Activated T-helper 1 cell treated with anti-CD3 and anti-CD28 coated beads, Interleukin-12 subunit alpha, Interleukin-12 subunit beta, Interleukin-2, Interleukin-4 antibody, amounts not matched to agents 30 ng/mL and 10 ng/mL and 1 ng/mL, durations not matched to agents 14 hours and 24 hours and 36 hours (primary cell): ENCODE results near the gene YOD1. TPM values are rescaled to one million over a fixed set of nuclear protein-coding genes. Genes with fewer than 3 reads are reported as not detected.
"Not testable (repeated sequence)": the region's sequence is repeated elsewhere in the genome, so short reads cannot be mapped to it uniquely, and the experiment has no call there.

Source experiments
- DNase-seq: peaks from one replicate; pipeline ENCODE4 v3.0.0; 2021; ENCODE audit warnings: low spot score
- H3K27ac Mint-ChIP-seq: one replicate; pipeline ENCODE4 v1.8.0; 2021; ENCODE audit warnings: mild to moderate bottlenecking, mixed read lengths
- H3K27me3 Mint-ChIP-seq: one replicate; pipeline ENCODE4 v1.8.0; 2022; ENCODE audit warnings: mild to moderate bottlenecking, moderate library complexity, mixed read lengths; ENCODE audit not compliant: insufficient read depth
- H3K36me3 Mint-ChIP-seq: one replicate; pipeline ENCODE4 v1.8.0; 2021; ENCODE audit warnings: low read depth, mixed read lengths
- H3K4me1 Mint-ChIP-seq: one replicate; pipeline ENCODE4 v1.8.0; 2021; ENCODE audit warnings: low read depth, mixed read lengths
- H3K4me3 Mint-ChIP-seq: one replicate; pipeline ENCODE4 v1.8.0; 2021; ENCODE audit warnings: mild to moderate bottlenecking, moderate library complexity, mixed read lengths
- H3K9me3 Mint-ChIP-seq: one replicate; pipeline ENCODE4 v1.8.0; 2021; ENCODE audit warnings: mixed read lengths
- intact Hi-C: fragments of 100-400 bp; cut with micrococcal nuclease; formaldehyde crosslinking; loops from one replicate; pipeline ENCODE4 v1.15.1; 2024
- total RNA-seq: library from RNA; stranded (reverse); gene quantifications from 2 replicates; pipeline ENCODE4 v1.2.3, GENCODE V29; 2022

YOD1 gene
- total RNA-seq, 1 donor from 2014 or later = 8.4 TPM

DNA sequence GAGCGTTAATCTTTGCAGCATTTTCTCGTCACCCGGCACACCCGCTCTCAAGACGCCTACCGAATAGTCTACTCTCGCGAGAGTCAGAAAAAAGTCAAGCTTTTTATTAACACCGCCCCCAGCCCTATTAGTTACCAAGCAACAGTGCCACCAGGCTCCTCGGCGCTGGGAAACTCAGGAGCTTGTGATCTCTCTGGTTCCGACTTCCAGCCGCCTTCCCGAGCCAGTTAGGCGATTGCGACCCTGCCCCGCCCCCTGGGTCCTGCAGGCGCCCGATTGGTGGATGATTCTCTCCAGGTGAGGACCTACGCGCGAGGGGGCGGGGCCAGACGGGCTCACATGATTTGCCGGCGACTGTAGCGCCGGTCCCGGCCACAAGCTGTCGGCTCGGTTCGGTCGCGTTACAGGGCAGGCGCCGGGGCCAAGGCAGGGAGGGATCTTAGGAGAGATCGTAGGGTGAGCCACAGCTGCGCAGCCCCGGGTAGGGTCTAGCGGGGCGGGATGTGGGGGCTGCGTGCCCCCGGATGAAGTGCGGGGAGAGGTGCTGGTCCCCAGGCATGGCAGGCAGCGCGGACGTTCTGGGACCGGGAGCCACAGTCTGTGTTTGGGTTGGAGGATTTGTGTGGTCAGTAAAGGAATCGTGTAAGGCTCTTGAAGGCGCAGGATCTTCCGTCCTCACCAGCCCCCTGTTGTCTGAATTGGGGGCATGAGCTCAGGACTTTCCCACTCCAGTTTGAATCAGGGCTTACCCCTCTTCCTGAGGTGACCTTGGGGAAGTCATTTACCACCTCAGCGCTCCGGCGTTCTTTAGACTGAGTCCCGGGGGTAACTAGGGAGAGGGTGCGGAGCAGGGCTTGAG is 2.1 kb upstream of the YOD1 start, which contains the start of gene PFKFB2:
PFKFB2 (plus strand) TSS at position 365 of the 859 bp plus-strand sequence. CDS start 1,443 bp downstream, outside the sequence.
- H3K36me3 Mint-ChIP-seq = peaks cover 13% of the 10 kb centered on the region
- intact Hi-C loops = loop anchor here (2.0 to 10.0 kb wide), 5 partner anchors 284 to 699 kb away; partner anchors contain the start of genes CD46, CR1L and DYRK3
- no peaks in the 10 kb centered on the region for H3K9me3 Mint-ChIP-seq
- peaks cover 53% of the 10 kb centered on the region for H3K4me1 Mint-ChIP-seq
- H3K27ac Mint-ChIP-seq = peak within 1 kb of the TSS; percentile 82
- H3K27me3 Mint-ChIP-seq = peaks cover 5% of the 10 kb centered on the region
- DNase-seq = peak; percentile 90
- peak within 1 kb of the TSS; percentile 100 for H3K4me3 Mint-ChIP-seq

DNA sequence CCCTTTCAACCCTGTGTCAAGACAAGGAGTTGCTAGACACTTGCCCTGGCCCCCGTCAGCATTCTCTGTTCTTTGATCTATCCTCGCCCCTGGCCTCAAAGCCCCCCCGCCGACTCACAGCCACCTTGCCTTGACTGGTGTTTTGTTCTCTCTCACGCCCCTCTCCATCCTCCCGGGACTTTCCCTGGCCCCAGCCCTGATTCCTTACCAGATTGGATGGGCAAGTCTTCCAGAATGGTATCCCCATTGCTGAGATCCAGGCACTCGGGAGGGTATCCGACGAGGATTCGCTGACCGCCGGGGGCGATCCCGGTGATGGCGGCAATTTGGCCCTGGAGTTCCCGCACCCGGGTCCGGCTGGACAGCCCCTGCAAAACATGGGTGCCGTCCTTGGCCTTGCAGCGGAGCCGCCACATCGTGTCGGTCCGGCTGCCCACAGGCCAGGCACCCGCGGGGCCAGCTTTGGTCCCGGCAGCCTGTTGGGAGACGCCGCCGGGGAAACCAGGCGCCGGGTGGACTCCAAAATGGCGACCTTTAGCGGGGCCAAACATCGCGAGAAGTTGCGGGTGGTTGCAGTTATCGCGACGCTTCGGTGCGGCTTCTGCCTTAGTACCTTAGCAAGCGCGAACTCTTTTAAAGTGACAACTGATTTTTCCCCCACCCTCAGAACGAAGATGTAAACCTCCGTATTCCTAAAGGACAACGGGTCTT is 373 bp downstream of the YOD1 start:
- H3K4me3 Mint-ChIP-seq = peak overlapping the region; percentile 100
- H3K9me3 Mint-ChIP-seq = no peaks in the 10 kb centered on the region
- DNase-seq = peak; percentile 86
- peak overlapping the region; percentile 98 for H3K27ac Mint-ChIP-seq
- peaks cover 5% of the 10 kb centered on the region for H3K27me3 Mint-ChIP-seq
- intact Hi-C loops = loop anchor here (1.0 to 10.0 kb wide), 10 partner anchors 28 to 702 kb away; partner anchors contain the start of genes CD46, CD55, DYRK3 and MAPKAPK2
- peaks cover 29% of the 10 kb centered on the region for H3K36me3 Mint-ChIP-seq
- peaks cover 76% of the 10 kb centered on the region for H3K4me1 Mint-ChIP-seq

DNA sequence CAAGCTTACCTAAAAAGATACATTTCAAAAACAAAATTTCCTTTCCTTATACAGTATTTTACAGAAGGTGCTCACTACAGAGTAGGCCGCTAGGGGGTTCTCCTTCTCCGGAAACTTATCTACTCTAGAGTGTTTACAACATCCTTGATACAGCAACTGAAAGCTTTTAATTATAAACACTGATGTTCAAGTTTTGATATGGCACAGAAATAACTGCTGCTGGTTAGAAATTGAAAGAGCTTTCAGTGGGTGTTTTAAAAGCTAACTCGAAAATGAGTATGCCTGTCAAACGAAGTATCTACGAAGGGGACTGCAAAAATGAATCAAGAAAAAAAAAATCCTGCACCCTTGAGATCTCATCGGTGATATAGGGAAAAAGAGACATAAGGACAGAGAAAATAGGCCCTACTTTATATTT is 1.0 kb downstream of the YOD1 start:
- Mint-ChIP-seq H3K9me3 (no peaks in the 10 kb centered on the region), H3K4me1 (peaks cover 77% of the 10 kb centered on the region), H3K27ac (peak overlapping the region; percentile 98), H3K27me3 (peaks cover 5% of the 10 kb centered on the region), H3K36me3 (peaks cover 32% of the 10 kb centered on the region), H3K4me3 (peak overlapping the region; percentile 100)
- intact Hi-C loops = loop anchor here (1.0 to 10.0 kb wide), 10 partner anchors 28 to 702 kb away; partner anchors contain the start of genes CD46, CD55, DYRK3 and MAPKAPK2
- peak; percentile 27 for DNase-seq

DNA sequence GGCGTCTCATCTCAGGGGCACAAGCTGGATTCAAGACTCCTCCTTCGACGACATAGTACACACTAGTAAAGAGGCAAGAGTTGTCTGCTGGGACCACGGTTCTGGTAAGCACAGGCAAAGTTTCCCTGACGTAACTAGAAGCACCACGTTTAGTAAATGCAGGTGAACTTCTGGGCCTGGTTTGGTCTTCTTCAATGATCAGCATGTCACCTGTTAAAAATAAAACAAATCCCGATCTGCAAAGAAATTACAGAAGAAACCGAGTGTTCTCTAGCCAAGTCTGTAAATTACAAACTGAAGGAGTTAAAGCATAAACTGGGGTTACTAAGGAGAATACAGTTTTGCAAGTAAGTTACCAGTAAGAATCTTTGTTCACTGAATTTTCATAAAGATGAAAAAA is 1.5 kb downstream of the YOD1 start:
- H3K9me3 Mint-ChIP-seq = no peaks in the 10 kb centered on the region
- peaks cover 36% of the 10 kb centered on the region for H3K36me3 Mint-ChIP-seq

DNA sequence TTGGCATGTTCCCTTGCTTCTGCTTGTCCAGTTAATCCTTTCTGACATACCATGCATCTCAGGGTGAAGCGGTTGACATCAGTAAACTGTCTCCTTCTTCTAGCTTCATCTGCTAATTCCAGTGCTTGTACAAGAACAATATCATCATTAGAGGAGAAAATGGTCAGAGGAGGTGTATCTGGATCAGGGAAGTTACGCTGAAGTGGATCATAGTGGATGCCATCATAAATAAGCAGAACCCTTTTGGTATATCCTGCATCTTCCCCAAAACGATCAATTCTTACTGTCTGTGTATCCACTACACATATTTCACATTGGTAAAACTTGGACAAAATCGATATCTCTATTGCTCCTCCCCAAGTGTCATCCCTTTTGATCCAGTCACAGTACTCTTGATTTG is 2.0 kb downstream of the YOD1 start:
- peaks cover 68% of the 10 kb centered on the region for H3K4me1 Mint-ChIP-seq
- no peak overlapping the region for H3K27ac Mint-ChIP-seq
- H3K36me3 Mint-ChIP-seq = peaks cover 36% of the 10 kb centered on the region
- H3K4me3 Mint-ChIP-seq = peak overlapping the region; percentile 100
- intact Hi-C loops = no loop called here
- DNase-seq = no peak
- H3K27me3 Mint-ChIP-seq = peaks cover 3% of the 10 kb centered on the region
- H3K9me3 Mint-ChIP-seq = no peaks in the 10 kb centered on the region

More for the DNA sequence above, 1.5 kb downstream of the YOD1 start:
- H3K27me3 Mint-ChIP-seq = peaks cover 5% of the 10 kb centered on the region
- intact Hi-C loops = no loop called here
- DNase-seq = no peak
- peak overlapping the region; percentile 100 for H3K4me3 Mint-ChIP-seq
- no peak overlapping the region for H3K27ac Mint-ChIP-seq
- peaks cover 72% of the 10 kb centered on the region for H3K4me1 Mint-ChIP-seq

DNA sequence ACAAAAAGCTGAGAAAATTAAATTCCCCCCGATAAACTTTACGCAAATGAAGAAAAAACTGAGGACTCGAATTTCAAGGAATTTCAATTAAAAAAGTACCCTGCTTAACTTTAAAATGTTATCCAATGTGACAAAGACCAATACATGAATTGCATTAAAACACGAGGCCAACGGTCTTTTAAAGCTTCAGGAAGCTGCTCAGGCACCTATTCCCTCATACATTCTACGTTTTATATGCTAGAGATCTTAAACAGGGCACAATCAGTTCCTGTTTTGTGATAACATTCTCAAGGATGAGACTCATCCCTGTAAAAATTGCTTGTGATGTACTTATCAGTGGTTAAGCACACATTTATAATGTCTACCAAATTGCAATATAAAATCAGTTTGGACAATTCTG is 3.0 kb downstream of the YOD1 start:
- DNase-seq = no peak
- intact Hi-C loops = no loop called here
- Mint-ChIP-seq H3K4me1 (peaks cover 63% of the 10 kb centered on the region), H3K4me3 (no peak overlapping the region), H3K27me3 (peaks cover under 1% of the 10 kb centered on the region), H3K36me3 (peaks cover 37% of the 10 kb centered on the region), H3K9me3 (no peaks in the 10 kb centered on the region), H3K27ac (no peak overlapping the region)

DNA sequence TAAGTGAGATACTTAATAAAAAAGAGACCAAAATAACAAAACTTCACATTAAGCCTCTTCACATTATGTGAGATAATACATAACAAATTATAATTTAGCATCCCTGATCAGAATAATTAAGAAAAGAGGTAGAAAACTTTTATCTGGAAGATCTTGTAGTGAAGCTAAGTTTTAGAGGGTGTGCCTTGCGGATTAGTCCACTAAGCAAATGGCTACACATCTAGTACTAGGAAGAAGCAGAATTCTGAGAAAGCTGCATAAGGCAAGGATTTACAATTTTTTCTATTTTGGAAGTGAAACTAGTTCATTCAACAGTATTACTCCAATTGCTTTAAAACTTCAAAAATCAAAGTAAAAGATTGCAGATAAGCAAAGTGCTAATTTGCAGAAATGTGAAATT is 3.5 kb downstream of the YOD1 start:
- no peak overlapping the region for H3K4me3 Mint-ChIP-seq

DNA sequence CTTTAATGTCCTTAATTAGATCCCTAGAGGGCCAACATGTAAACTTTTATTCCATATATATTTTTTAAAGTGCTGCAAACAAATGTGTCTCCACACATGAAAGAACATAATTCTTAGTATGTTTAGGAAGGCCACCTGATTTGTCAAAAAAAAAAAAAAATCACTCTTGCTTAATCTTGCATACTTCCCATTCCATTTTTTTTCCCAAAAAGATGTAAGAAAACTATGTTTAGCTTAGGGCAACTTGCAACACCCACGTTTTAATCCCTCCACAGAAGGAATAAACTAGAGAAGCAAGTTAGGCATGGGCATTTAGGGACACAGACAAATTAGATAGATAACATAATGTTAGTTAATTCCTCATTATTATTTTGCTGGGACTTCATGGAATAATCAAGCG is 5.6 kb downstream of the YOD1 start:
- peaks cover 48% of the 10 kb centered on the region for H3K4me1 Mint-ChIP-seq
- intact Hi-C loops = no loop called here
- peaks cover 37% of the 10 kb centered on the region for H3K36me3 Mint-ChIP-seq
- H3K27me3 Mint-ChIP-seq = no peaks in the 10 kb centered on the region
- no peak overlapping the region for H3K27ac Mint-ChIP-seq
- no peaks in the 10 kb centered on the region for H3K9me3 Mint-ChIP-seq
- H3K4me3 Mint-ChIP-seq = no peak overlapping the region
- no peak for DNase-seq

More for the DNA sequence above, 3.5 kb downstream of the YOD1 start:
- Mint-ChIP-seq H3K36me3 (peaks cover 37% of the 10 kb centered on the region), H3K4me1 (peaks cover 63% of the 10 kb centered on the region), H3K9me3 (no peaks in the 10 kb centered on the region), H3K27ac (no peak overlapping the region), H3K27me3 (no peaks in the 10 kb centered on the region)
- intact Hi-C loops = no loop called here
- no peak for DNase-seq

DNA sequence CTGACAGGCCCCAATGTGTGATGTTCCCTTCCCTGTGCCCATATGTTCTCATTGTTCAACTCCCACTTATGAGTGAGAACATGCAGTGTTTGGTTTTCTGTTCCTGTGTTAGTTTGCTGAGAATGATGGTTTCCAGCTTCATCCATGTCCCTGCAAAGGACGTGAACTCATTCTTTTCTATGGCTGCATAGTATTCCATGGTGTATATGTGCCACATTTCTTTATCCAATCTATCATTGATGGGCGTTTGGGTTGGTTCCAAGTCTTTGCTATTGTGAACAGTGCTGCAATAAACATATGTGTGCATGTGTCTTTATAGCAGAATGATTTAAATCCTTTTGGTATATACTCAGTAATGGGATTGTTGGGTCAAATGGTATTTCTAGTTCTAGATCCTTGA is 9.6 kb downstream of the YOD1 start:
- DNase-seq, H3K4me3 Mint-ChIP-seq, H3K27ac Mint-ChIP-seq, H3K9me3 Mint-ChIP-seq, intact Hi-C loops, H3K27me3 Mint-ChIP-seq: not testable (repeated sequence)
- H3K4me1 Mint-ChIP-seq = peaks cover 15% of the 10 kb centered on the region
- peaks cover 10% of the 10 kb centered on the region for H3K36me3 Mint-ChIP-seq

DNA sequence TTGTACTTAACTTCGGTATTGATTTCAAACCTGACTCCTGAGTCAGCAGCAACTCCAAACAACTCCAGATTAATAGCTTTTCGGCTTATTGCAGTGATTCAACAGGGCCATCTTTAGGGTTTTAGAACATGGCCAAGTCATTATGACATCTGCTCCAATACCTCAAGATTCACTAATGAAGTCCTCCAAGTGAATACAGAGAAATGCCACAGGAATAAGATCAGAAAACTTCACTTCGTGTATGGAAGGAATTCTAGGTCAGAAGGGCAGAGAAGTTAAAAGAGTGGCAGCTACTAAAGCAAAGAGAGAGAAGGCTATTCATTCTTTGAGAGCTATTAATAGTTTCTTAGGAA is 10.9 kb downstream of the YOD1 start:
- no peak overlapping the region for H3K4me3 Mint-ChIP-seq
- peaks cover 6% of the 10 kb centered on the region for H3K36me3 Mint-ChIP-seq
- H3K9me3 Mint-ChIP-seq = no peaks in the 10 kb centered on the region
- DNase-seq = no peak
- no peak overlapping the region for H3K27ac Mint-ChIP-seq
- peaks cover 4% of the 10 kb centered on the region for H3K27me3 Mint-ChIP-seq
- intact Hi-C loops = no loop called here
- peaks cover 7% of the 10 kb centered on the region for H3K4me1 Mint-ChIP-seq

DNA sequence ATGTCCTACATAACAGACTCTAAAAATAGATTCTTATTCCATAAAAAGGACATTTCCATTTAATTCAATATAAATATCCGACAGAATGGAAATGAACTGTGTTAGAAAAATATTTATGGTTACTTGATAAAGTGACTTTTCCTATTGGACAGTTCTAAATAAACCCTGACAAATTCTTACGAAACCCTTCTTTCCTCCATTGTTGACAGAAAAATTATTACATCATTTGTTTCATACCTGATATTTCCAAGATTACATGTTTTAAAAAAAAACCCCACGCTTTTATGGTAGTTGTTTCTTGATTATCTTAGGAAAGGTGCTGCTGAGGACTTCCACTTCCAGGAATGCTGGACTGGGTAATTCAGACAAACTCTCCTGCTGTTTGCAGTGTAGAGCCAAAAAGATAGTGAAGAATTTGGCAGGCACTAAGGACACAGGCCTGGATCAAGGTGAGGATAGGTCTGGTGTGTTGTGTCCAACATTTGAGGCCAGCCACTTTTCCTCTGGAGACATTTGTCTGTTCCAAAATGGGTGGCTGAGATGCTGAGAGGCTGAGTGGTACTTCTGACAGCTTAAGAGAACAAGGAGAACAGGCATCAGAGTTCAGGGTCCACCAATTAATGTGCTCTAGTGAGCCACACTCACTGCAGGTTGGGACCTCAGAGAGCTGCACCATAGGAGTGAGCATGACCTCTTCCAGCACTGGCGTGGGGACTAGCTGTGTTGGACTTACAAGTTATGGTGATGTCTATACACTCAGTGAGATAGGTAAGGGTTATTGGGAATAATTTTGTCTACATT is 11.4 kb downstream of the YOD1 start:
- intact Hi-C loops = no loop called here
- Mint-ChIP-seq H3K4me1 (peaks cover 7% of the 10 kb centered on the region), H3K27me3 (peaks cover 4% of the 10 kb centered on the region), H3K36me3 (peaks cover 3% of the 10 kb centered on the region), H3K9me3 (no peaks in the 10 kb centered on the region), H3K4me3 (no peak overlapping the region), H3K27ac (no peak overlapping the region)
- DNase-seq = no peak

DNA sequence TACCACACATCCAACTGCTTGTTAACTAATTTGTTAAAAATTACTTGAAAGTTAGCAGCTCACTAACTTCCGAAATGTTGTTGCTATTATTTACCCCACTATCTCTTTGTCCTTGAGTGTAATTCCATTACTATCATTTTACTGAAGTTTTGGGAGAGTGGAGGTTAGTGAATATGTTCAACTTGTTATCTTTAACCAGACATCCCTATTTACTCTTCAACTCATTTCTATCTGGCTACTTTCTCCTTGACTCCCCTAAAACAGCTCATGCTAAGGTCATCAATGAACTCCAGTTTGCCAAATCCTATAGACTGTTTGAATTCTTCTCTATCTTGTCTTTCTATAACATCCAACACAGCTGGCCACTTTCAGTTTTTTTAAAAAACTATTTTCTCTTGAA is 14.1 kb downstream of the YOD1 start:
- H3K36me3 Mint-ChIP-seq = no peaks in the 10 kb centered on the region
- no peak overlapping the region for H3K4me3 Mint-ChIP-seq
- intact Hi-C loops = no loop called here
- H3K4me1 Mint-ChIP-seq = no peaks in the 10 kb centered on the region
- no peak for DNase-seq
- H3K27ac Mint-ChIP-seq = no peak overlapping the region
- no peaks in the 10 kb centered on the region for H3K9me3 Mint-ChIP-seq
- peaks cover 17% of the 10 kb centered on the region for H3K27me3 Mint-ChIP-seq
